ENCODE measurements around the gene CALM1.

The CALM1 gene

DNA sequence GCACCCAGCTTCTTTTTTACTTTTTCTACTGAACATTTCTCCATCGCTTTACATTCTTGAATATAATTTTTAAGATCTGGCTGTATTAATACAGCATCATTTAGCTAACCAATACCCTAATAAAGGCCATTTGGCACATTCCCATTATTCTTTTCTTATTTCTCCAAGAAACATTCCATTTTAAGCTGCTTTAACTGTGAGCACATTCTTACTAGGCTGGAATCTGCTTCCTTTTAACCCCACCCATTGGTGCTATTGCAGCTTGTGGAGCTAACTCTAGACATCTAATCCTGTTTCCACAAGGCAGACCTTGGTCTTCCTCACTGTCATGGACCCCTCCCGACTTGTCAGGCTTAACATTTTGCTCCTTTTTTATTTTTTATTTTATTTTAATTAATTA lies 15.2 kb downstream of the CALM1 start:
- no peak for DNase-seq

DNA sequence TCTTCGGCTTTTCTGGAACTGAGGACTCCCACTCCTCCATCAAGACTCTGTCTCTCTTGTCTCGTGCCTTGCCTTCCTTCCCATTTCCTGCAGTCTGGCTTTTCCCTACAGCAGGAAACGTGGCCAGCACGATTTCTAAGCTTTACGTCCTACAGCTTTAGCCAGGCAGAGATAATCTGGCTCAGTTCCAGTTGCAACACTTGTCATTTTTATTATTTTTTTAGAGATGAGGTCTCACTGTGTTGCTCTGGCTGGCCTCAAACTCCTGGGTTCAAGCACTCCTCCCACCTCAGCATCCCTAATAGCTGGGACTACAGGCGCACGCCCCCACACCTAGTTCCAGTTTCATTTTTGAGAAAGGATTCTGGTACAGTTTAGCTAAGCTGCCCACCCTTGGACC lies 19.9 kb downstream of the CALM1 start:
- DNase-seq = no peak

DNA sequence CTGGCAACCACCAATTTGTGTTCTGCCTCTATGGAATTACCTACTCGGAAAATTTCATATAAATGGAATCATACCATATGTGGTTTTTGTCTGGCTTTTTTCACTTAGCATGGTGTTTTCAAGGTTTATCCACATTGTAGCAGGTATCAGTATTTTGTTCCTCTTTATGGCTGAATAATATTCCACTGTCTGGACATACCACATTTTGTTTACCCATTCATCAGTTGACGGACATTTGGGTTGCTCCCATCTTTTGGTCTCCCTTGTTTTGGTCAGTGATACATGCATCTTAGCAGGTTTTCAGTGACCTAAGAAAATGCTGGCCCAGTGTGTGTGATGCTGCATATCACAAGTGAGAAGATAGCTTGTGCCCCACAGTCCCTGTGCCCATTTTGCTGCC lies 21.2 kb downstream of the CALM1 start:
- no peak for DNase-seq

DNA sequence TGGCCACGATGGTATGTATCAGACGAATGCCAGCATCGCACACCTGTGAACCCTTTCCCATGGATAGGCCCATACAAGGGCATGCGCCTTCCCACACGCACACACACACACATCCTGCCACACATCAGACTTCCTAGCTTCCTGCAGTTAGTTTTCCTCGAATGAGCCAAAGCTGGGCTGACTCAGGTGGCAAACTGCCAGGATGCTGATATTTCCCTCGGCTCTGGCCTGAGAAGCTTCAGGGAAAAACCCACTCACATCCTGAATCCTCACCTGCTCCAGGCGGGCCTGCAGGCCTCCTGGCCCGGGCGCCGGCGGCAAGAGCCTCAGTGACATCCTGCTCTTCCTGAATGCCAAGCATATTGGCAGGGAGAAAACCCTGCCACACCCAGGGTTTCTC lies 22.4 kb downstream of the CALM1 start:
- DNase-seq = no peak

DNA sequence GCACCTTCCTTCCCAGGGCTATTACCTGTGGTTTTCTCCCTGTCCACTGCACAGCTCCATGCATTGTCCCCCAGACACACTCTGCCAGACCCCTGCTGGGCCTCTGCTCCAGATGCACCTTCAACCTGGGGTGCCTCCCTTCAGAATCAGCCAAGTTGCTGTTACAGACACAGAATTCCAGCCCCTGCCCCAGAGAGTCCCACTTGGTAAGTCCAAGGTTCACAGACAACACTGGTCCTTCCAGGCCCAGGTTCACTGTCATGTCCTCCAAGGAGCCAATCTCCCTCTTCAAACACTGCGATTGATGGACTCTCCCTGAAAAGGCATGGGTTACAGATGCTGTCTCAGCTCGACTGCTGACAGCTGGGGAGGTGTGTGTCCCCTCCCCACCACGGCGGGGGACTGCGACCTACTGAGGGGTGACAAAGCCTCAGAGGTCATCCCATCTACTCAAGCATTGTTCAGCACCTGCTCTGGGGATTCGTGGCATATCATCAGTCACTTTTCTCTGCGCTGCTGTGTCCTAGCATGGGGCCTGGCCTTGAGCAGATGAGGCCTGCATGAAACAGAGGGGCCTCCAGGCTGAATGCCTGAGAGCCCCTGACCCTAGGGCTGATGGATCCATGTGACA lies 24.3 kb downstream of the CALM1 start:
- no peak for DNase-seq

DNA sequence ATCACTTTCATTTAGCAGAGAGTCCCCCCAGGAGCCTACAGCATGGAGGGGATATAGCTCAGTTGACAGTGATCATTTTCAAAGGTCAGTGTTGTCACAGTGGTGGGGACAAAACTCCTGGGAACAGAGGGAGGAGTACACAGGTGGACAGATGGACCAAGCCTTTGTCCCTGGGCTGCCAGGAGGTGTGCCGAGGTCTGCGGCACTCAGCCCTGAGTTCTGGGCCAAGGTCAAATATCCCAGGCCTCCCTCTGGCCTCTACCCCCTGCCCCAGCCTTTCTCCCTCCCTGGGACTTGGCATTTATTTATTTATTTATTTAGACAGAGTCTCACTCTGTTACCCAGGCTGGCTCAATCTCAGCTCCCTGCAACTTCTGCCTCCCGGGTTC lies 24.8 kb downstream of the CALM1 start:
- DNase-seq = no peak

DNA sequence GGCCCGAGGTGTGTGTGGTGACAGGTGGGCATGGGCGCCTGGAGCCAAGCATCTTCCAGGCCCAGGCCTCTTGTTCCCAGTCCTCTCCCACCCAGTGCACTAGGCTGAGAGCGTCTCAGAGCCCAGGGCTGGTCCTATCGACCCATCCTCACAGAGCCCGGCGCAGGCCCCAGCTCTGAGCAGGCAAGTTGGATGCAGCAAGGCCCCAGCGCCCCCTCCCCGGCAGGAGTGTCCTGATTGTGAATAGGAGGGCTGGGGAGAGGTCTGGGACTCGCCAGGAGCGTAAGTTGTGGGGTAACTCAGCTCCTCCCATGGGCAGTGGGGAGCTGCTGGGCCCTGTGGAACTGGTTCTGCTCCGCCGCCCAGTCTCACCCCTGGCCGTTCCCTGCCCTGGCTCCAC lies 26.3 kb downstream of the CALM1 start:
- DNase-seq = no peak

DNA sequence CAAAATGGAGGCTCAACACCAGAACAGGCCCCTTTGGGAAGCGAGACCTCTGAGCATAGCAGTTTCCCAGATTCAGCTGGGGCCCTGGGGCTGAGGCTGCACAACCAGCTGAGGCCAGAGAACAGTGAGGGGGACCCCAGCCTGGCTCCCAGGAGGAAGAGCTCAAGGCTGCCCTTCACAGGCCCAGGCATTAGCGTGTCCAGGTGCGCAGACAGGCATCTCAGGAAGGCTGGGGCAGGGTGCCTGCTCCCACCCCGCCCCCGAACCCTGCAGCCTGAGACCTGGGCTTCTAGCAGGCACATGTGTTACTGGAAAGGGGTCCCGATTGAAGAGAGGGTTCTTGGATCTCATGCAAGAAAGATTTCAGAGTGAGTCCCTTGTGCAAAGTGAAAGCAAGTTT lies 27.2 kb downstream of the CALM1 start:
- DNase-seq = no peak

DNA sequence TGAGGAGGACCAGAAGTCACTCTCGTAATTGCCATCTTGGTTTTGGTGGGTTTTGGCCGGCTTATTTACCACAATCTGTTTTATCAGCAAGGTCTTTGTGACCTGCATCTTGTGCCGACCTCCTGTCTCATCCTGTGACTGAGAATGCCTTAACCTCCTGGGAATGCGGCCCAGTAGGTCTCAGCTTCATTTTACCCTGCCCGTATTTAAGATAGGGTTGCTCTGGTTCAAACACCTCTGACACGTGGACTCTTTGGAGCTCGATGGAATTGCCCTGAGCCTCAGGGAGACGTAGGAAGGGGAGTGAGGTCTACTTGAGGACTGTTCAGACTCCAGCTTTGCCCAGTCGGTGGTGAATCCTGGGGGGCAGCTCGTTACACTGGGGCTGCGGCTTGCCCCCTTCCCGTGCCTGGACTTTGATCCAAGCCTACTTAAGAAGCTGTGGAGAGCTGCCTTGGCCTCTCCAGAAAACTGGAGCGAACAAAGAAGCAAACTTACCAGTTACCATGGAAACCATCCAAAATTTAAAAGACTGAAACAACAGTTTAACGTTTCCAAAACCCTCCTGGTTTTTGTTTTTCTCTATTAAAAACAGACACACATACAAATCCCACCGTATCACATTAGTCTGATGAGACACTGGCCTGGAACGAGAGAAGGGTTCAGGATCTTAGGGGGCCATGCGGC lies 28.0 kb downstream of the CALM1 start:
- DNase-seq = no peak

DNA sequence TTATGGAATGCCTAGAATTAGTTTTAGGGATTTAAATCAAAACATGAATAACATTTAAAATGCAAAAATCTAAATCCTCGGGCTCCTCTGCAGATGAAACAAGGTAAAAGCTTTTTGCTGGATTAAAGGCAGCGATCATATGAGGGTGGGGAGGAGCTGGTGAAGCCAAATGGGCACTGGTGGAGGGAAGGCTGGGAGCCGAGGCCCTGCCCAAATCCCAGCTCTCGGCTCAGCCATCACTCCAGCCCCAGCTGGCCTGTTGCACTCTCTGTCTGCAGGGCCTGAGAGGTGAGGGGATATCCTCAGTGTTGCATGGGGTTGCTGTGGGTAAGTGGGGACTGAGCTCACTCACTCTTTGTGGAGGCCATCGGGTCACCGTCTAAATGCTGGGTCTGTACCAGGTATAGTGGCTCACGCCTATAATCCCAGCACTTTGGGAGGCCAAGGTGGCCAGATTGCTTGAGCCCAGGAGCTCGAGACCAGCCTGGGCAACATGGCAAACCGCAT lies 28.6 kb downstream of the CALM1 start:
- DNase-seq = no peak

DNA sequence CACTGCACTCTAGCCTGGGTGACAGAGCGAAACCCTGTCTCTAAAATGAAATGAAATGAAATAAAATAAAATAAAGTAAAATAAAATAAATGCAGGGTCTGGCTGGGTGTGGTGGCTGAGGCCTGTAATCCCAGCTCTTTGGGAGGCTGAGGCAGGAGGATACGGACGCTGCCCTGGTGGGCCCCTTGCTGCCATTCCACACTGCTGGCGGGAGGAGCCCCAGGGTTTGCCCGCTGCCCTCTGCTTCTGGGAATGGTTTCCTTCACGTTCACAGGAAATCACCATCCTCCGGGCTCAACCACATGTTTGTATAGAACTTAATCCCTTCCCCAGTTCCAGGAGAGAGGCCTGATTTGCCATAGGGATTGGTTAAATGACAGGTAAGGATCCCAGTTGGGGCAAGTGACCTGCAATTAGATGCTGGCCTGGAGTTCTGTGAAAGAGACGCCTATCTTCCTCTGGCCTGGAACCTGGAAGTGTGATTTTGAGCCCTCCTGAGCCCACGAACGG lies 29.3 kb downstream of the CALM1 start:
- DNase-seq = no peak

DNA sequence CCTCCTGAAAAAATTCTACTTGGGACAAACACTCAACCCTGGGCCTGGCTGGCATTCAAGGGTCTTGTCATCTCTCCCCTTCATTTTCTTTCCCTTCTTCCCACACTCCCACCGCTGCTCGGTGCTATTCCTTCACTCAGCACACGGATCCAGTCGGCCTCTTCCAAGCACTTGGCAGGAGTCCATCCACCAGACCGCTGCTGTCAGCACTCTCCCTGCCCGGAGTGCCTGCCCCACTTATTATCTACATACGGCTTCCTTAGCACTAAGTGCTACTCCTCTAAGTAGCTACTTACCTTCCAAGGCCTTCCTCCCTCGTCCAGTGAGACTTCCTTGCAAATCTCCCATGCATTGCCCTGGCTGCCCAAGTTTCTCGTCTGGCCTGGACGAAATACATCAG lies 29.8 kb downstream of the CALM1 start:
- no peak for DNase-seq

DNA sequence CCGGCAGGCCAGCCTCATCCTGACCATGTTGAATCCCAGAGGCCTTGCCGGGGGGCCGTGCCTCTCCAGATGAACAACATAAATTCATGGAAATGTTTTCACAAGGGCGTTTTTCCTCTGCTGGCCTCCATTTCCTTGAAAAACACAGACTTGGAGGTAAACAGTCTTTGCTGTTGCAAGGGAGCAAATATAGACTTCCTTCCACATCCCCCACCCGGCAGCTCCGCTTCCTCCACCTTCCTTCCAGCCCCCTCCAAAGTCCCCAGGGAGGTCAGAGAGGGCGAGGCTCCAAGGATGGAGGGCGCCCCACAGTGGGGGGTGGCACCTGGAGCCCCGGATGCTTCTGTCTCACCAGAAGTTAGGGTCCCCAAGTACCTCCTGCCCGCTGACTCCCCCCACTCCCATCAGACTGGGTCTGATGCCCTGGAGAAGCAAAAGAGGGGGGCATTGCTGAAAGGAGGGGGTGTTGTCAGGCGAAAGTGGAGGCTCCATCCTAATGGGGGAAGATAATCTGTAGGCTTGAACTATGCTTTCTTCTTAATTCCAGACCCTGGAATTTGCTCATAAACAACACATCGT lies 31.1 kb downstream of the CALM1 start:
- no peak for DNase-seq

DNA sequence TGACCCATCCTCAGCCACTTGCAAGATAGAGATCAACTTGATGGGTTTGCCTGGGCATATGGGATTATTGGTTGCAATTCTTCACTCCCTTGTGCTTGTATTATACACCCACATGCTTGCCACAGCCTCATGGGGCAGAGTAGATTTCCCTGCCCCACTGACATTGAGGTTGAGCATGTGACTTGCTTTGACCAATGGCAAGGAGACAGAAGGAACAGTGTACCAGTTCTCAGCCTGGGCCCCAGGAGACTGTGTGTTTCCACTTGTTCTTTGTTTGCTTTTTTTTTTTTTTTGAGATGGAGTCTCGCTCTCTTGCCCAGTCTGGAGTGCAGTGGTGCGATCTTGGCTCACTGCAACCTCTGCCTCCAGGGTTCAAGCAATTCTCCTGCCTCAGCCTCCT lies 31.8 kb downstream of the CALM1 start:
- DNase-seq = no peak

DNA sequence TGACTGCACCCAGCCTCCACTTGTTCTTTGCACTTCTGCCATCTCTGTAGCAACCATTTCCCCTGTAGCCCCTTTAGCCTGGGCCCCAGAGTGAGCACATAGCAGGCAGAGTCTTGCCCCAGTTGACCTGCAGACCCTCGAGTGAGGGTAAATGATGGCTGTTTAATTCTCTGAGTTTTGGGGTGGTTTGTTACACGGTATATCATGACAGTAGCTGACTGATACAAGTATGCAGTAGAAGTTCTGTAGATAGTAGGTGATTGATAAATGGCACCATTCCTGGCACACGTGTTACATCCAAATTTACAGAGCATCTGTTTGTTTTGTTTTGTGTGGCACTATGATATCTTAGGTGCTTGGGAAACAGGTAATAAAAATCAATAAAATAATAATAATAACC lies 32.4 kb downstream of the CALM1 start:
- no peak for DNase-seq

DNA sequence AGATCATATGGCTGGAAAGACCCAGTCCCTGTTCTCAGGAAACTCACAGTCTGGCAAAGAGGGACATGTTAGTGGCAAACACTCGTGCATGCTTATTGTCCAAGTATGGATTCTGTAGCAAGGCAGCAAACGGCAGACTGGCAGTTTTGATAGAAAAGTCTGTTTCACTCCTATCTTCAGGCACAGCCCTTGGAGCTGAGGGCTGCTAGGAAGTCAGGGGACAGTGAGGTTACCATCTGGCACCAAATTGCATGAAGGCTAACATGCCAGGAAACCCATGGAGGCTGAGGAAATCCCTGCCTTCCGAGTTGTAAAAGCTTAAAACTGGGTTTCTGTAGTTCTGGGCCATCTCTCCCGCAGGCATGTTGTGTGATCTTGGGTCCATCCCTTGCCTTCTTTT lies 32.9 kb downstream of the CALM1 start:
- DNase-seq = no peak

DNA sequence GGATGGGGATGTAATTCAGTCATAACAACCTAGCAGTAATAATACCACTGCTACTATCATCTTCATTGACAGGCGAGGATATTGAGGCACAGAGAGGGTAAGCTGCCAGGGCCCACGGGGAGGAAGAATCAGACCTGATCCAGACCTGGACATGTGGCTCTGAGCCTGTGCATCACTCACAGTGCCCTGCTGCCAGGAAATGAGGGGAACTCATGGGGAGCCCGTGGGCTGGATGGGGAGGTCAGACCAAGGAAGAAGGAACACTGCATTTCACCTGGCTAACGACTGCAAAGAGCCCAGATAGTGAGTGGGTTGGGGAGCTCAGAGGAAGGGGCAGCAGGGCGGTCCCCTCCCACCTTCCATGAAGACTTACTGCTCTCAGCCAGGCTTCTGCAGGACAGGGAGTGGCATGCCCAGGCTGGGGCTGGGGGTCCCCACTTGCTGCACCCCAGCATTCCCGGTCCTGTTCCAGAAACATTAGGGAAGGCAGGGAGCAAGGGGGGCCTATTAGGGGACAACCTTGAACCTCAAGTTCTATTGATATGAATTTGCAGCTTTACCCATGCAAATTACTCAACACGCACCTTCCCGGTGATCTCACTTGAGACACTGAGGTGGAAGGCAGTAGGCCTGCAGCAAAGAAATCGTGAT lies 37.7 kb downstream of the CALM1 start:
- no peak for DNase-seq

DNA sequence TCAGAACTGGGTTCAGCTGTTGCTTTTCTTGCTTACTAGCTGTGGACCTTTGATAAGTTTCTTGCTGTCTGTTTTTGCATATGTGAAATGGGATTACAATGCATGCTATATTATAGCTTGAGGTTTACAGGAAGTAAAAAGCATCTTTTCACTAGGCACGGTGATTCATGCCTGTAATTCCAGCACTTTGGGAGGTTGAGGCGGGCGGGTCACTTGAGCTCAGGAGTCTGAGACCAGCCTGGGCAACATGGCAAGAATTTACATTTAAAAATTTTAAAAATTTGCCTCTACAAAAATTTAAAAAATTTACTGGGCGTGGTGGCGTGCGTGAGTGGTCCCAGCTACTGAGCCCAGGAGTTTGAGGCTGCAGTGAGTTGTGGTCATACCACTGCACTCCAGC lies 42.0 kb downstream of the CALM1 start:
- DNase-seq = no peak

DNA sequence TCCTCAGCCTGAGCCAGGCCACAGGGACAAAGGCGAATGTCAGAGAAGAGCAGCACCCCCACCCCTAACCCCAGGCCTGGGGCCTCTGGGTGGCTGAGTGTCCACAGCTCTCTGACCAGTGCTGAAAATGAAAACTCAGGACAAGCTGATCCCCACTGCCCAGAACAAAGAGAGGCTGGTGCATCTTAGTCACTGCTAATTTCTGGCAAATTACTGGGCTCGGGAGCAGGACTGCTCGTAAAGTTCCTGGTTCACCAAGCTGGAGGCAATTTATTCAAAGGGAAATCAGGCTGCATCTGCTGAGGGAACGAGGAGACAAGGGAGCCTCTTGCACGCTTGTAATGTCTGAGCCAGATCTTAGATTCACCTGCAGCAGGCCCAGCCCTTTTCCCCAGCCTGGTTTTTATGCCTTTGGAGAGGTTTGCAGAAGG lies 43.2 kb downstream of the CALM1 start:
- no peak for DNase-seq

DNA sequence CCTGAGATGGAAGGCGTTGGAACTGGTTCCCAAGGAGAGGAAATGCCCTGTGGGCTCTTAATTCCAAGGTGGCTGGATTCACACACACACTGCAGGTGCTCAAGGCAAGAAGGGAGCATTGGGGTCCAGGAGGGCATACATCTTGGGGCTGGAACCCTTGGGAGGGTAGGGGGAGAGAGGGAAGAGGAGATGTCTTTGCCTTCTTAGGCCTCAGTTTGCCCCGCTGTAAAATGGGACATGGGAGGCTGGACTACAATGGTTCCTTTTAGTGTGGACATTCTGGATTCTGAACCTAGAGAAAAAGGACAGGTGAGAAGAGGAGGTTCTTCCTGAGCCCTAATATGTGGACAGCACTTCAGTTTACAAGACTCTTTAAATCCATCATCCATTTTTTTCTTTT lies 43.8 kb downstream of the CALM1 start:
- no peak for DNase-seq

DNA sequence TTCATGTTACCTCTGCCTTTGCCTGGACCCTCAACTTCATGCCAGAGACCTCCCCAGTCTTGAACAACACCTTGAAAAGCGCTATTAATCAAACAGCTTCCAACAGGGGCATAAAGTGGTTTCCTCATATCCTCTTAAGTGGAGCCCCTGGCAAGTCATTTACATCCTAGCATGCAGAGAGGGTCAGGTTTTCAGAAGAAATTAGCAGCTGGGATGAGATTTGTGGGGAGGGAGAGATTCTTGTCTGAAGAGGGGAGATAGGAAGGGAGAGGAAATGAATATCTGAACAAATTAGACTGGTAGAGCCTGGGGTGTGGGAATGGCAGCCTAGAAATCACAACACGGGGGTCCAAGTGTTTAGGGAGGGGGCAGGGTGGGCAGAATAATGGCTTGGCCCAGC lies 45.6 kb downstream of the CALM1 start:
- DNase-seq = no peak

DNA sequence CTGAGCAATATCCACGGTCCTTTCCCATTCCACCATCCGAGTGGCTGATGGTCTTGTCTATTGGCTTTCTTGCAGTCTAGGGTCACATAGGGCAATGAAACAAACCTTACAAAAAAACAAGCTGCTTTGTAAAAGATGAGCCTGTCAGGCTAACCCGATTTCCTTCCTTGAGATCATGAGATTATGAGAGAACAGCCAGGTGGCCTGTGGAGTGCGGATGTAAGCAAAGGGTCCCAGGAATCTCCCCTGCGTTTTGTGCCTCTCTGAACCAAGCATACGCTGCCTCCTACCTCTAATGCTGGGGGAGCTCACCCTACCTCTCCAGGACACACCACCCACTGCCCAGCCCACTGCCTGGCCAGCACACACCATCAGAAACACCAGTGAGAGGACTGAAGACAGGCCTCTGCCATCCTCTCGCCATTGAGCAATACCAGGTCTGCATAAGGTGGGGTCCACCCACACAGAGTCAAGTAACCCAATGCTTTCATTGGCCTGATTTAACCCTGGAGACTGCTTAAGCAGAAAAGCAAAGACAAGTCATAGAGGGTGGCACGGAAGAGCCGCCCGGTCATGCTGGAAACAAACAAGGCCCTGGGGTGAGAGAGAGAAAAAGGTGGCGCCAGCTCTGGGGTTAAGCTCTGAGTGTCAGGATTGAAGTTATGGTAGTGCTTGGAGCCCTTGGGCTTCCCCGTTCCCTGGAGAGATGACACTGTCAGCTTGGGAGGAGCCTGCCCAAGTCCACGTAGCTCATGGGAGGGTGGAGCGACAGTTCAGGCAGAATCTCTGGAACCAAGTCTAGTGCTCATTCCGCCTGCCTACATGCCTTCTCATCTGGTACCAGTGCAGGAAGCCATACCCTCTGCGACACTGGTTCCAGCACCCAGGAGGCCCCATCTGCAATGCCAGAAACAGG lies 46.6 kb downstream of the CALM1 start:
- no peak for DNase-seq

Measured in CD4-positive, alpha-beta T cell treated with Interleukin-17A for 1 hour (primary cell).